ENCODE results near the gene MID1IP1. TPM values are rescaled to one million over a fixed set of nuclear protein-coding genes. Genes with fewer than 3 reads are reported as not detected.

MID1IP1 gene
- total RNA-seq, 4 donors from 2014 or later, result 23.9 to 49.7 (median 33.4) TPM

DNA sequence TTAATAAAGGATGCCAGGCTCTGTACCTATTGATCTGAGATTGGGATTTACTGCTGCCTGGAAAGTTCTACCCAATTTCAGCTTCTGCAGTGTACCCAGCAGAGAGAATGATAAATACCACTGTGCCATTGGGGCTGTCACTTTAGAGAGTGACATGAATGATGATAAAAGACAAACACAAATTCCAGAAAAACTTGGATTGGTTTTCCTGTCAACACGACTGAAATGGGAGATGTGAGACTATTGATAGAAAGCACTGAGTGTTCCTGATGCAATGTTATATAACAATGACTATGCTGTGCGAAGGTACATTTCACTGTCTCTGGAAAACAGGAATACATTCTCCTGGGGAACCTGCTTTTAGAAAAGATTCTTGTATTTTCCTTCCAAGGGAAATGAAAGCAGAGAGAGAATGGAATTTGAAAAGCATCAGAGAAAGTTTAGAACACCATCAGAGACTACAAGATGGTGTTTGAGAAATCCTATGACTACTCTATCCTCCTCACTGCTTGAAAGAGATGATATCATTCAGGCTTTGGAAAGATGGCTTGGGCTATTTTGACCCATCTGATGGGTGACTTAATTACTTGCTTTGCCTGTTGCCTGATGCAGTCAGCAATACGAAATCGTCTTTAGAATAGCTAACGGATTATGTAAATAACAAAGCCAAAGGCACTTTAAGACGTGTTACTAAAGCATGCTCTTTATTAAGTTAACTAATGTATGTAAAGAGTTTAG, 49.7 kb downstream of the MID1IP1 start:
- H3K4me3 ChIP-seq, result no peak overlapping the region
- in situ Hi-C loops (cut with MboI; ENCODE audit: low pct_ligation_motif_present in 1 of 4, low pct_unique_long_range_greater_than_20kb in 1 of 4, low sequenced_read_pairs in 3 of 4) (no loop called here), intact Hi-C loops (cut with DNase I; ENCODE audit: low total_unique reads) (no loop called here)
- H3K4me1 ChIP-seq, result no peaks in the 10 kb centered on the region
- H3K27me3 ChIP-seq, result no peaks in the 10 kb centered on the region
- H3K36me3 ChIP-seq, result no peaks in the 10 kb centered on the region
- DNase-seq, result no peak
- H3K9me3 ChIP-seq, result no peaks in the 10 kb centered on the region
- no peak overlapping the region for H3K27ac ChIP-seq
- 77 to 80% methylated on average over 4 to 6 of the region's 6 CpGs for WGBS, 2 donors (ENCODE audit: low coverage in 1 of 2)
- no peak for TF ChIP-seq POLR2AphosphoS5 (IDR thresholded peaks at IDR 0.05)
- TF ChIP-seq, protein P1, sequence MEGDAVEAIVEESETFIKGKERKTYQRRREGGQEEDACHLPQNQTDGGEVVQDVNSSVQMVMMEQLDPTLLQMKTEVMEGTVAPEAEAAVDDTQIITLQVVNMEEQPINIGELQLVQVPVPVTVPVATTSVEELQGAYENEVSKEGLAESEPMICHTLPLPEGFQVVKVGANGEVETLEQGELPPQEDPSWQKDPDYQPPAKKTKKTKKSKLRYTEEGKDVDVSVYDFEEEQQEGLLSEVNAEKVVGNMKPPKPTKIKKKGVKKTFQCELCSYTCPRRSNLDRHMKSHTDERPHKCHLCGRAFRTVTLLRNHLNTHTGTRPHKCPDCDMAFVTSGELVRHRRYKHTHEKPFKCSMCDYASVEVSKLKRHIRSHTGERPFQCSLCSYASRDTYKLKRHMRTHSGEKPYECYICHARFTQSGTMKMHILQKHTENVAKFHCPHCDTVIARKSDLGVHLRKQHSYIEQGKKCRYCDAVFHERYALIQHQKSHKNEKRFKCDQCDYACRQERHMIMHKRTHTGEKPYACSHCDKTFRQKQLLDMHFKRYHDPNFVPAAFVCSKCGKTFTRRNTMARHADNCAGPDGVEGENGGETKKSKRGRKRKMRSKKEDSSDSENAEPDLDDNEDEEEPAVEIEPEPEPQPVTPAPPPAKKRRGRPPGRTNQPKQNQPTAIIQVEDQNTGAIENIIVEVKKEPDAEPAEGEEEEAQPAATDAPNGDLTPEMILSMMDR (IDR thresholded peaks at IDR 0.05), result no peak
- no peak for TF ChIP-seq POLR2A (IDR thresholded peaks at IDR 0.05)
- no peak for TF ChIP-seq EP300 (IDR thresholded peaks at IDR 0.05; ENCODE audit: low read depth)

DNA sequence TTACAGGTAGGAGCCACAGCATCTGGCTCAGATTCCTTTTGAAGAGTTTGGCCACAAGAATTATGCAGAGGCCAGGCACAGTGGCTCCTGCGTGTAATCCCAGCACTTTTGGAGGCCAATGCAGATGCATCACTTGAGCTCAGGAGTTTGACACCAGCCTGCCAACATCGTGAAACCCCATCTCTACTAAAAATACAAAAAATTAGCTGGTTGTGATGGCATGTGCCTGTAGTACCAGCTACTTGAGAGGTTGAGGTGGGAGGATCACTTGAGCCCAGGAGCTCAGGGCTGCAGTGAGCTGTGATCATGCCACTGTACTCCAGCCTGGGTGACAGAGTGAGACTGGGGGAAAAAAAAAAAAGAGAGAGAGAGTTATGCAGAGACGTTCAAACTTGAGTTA, 53.0 kb downstream of the MID1IP1 start:
- H3K4me3 ChIP-seq, result no peak overlapping the region
- H3K9me3 ChIP-seq, result no peaks in the 10 kb centered on the region
- WGBS, 2 donors (ENCODE audit: low coverage in 1 of 2), result 66% methylated on average over 3 of the region's 3 CpGs; no CpG with 5 or more reads in 1 of the 2 donors
- intact Hi-C loops (cut with DNase I; ENCODE audit: low total_unique reads), result no loop called here
- in situ Hi-C loops (cut with MboI; ENCODE audit: low pct_ligation_motif_present in 1 of 4, low pct_unique_long_range_greater_than_20kb in 1 of 4, low sequenced_read_pairs in 3 of 4), result no loop called here
- H3K36me3 ChIP-seq, result no peaks in the 10 kb centered on the region
- TF ChIP-seq POLR2AphosphoS5 (IDR thresholded peaks at IDR 0.05) (no peak), EP300 (IDR thresholded peaks at IDR 0.05; ENCODE audit: low read depth) (no peak), POLR2A (IDR thresholded peaks at IDR 0.05) (no peak)
- no peaks in the 10 kb centered on the region for H3K27me3 ChIP-seq
- no peak overlapping the region for H3K27ac ChIP-seq
- no peak for DNase-seq
- no peaks in the 10 kb centered on the region for H3K4me1 ChIP-seq

Other genes starting within 250 kb of the MID1IP1 start
- gene TSPAN7, start 239.9 kb upstream of the MID1IP1 start, total RNA-seq, result 100 to 1,000 TPM in 3 of 4 donors, 10 to 100 TPM in 1; 26.9 to 170 (median 134) TPM

Measured in transverse colon (tissue), 4 donors.